ENCODE measurements around the gene ANKLE1. TPM values are rescaled to one million over a fixed set of nuclear protein-coding genes. Genes with fewer than 3 reads are reported as not detected.

The ANKLE1 gene
- total and polyA plus RNA-seq, 2 donors (not counting 3 experiments of a cell fraction or from before 2014, with no cell fraction given) = 1.9 to 3.1 TPM

DNA sequence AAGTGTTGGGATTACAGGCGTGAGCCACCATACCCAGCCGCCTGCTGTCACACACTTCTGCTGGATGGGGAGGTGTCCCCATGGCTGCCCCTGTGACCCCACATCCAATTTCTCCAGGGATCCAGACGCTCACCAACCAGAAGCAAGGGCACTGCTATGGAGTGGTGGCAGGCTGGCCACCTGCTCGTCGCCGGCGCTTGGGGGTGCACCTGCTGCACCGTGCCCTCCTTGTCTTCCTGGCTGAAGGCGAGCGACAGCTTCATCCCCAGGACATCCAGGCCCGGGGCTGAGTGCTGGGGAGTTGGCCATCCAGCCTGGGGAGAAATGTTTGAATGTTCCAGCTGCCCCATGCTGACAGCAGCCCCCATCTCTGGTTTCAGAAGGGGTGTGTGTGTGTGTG is 4.6 kb downstream of the ANKLE1 start:
- H3K79me2 ChIP-seq (ENCODE audit: control insufficient read depth, insufficient read depth, low read length) = no peaks in the 10 kb centered on the region
- H3K36me3 ChIP-seq (ENCODE audit: control insufficient read depth in 2 of 2, extremely low read depth in 1 of 2, insufficient read depth in 2 of 2, low read length in 2 of 2) = no peaks in the 10 kb centered on the region
- POLR2A ChIA-PET = no interaction called here
- H4K20me1 ChIP-seq (replicated peaks; ENCODE audit: control insufficient read depth, extremely low read depth, insufficient read depth, low read length) = no peaks in the 10 kb centered on the region
- no TSS peak for BruUV-seq (replicated peaks)
- intact Hi-C loops (cut with micrococcal nuclease) (no loop called here), dilution Hi-C loops (cut with MboI; ENCODE audit: extremely low pct_ligation_motif_present, low sequenced_read_pairs) (no loop called here)
- no peak overlapping the region for H3K9ac ChIP-seq (replicated peaks; ENCODE audit: extremely low read depth, insufficient read depth, low read length)
- H3K9me1 ChIP-seq (replicated peaks; ENCODE audit: control insufficient read depth, extremely low read depth, insufficient read depth, low read length) = no peaks in the 10 kb centered on the region
- FAIRE-seq = no peak
- H3K27me3 ChIP-seq (ENCODE audit: control insufficient read depth in 2 of 2, insufficient read depth in 2 of 2, low read length in 2 of 2) = no peaks in the 10 kb centered on the region
- TF ChIP-seq POLR2A (IDR thresholded peaks at IDR 0.05; ENCODE audit: low read depth, low read length) (no peak), GATA2 (IDR thresholded peaks at IDR 0.05; ENCODE audit: insufficient read depth, insufficient read length, low read depth, low read length) (no peak), FOS (IDR thresholded peaks at IDR 0.05; ENCODE audit: borderline replicate concordance, insufficient read depth, low read length) (no peak), MYC (IDR thresholded peaks at IDR 0.05; ENCODE audit: low read depth, low read length) (no peak), JUN (IDR thresholded peaks at IDR 0.05; ENCODE audit: borderline replicate concordance, insufficient read depth, insufficient read length, low read depth) (no peak), POLR2AphosphoS5 (IDR thresholded peaks at IDR 0.05; ENCODE audit: insufficient read depth, low read depth, low read length) (no peak), EZH2 (IDR thresholded peaks at IDR 0.05; ENCODE audit: borderline replicate concordance, low read depth, low read length, severe bottlenecking) (no peak)
- TF ChIP-seq, protein P1, sequence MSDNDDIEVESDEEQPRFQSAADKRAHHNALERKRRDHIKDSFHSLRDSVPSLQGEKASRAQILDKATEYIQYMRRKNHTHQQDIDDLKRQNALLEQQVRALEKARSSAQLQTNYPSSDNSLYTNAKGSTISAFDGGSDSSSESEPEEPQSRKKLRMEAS (IDR thresholded peaks at IDR 0.05; ENCODE audit: insufficient read depth, insufficient read length) = no peak
- TF ChIP-seq, protein P2, sequence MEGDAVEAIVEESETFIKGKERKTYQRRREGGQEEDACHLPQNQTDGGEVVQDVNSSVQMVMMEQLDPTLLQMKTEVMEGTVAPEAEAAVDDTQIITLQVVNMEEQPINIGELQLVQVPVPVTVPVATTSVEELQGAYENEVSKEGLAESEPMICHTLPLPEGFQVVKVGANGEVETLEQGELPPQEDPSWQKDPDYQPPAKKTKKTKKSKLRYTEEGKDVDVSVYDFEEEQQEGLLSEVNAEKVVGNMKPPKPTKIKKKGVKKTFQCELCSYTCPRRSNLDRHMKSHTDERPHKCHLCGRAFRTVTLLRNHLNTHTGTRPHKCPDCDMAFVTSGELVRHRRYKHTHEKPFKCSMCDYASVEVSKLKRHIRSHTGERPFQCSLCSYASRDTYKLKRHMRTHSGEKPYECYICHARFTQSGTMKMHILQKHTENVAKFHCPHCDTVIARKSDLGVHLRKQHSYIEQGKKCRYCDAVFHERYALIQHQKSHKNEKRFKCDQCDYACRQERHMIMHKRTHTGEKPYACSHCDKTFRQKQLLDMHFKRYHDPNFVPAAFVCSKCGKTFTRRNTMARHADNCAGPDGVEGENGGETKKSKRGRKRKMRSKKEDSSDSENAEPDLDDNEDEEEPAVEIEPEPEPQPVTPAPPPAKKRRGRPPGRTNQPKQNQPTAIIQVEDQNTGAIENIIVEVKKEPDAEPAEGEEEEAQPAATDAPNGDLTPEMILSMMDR (IDR thresholded peaks at IDR 0.05; ENCODE audit: extremely low read depth in 1 of 2, insufficient read depth in 1 of 2, low read depth in 1 of 2, low read length in 2 of 2) = no peak
- no peak overlapping the region for H3K27ac ChIP-seq (ENCODE audit: insufficient read depth, low read depth, low read length)
- H3K4me1 ChIP-seq (ENCODE audit: control insufficient read depth, extremely low read depth, insufficient read depth, low read length) = peaks cover 10% of the 10 kb centered on the region
- CTCF ChIA-PET = no interaction called here
- H2AFZ ChIP-seq (ENCODE audit: low read depth, low read length) = no peak overlapping the region
- no peak for DNase-seq (ENCODE audit: low read depth, low spot score)
- H3K4me3 ChIP-seq (replicated peaks in 1 of 3; ENCODE audit: insufficient read depth in 1 of 3, low read depth in 1 of 3, low read length in 3 of 3) = no peak overlapping the region
- H3K9me3 ChIP-seq (replicated peaks; ENCODE audit: control insufficient read depth, insufficient read depth, low read length) = no peaks in the 10 kb centered on the region
- no peak overlapping the region for H3K4me2 ChIP-seq (ENCODE audit: insufficient read depth, low read length)
